GM18508 (cell line): ENCODE measurements around the gene ACP4.
"Not testable (repeated sequence)": the region's sequence is repeated elsewhere in the genome, so short reads cannot be mapped to it uniquely, and the experiment has no call there.

Experiments used
- ATAC-seq: cut with Tn5 transposase; IDR thresholded peaks from one replicate; pipeline ENCODE4 v1.9.1; 2021; ENCODE audit warnings: moderate number of reproducible peaks; ENCODE audit not compliant: insufficient read depth, unreplicated experiment

ACP4 gene

DNA sequence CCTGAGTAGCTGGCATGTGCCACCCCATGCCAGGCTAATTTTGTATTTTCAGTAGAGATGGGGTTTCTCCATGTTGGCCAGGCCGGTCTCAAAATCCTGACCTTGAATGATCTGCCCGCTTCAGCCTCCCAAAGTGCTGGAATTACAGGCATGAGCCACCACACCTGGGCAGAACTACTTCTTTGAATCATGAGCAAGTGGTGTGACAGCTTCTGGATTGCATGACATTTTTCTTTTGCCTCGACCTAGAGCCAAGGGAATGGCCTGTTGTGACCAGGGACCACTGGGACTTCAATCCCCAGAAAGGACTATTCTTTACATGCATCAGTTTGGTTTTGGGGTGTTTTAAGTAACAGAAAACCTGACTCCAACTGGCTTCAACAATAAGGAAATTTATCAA lies 17.3 kb upstream of the ACP4 start:
- ATAC-seq, result not testable (repeated sequence)

- ATAC-seq, result not testable (repeated sequence)
These were observed 16.8 kb upstream of the ACP4 start for GRCh38 chr19:50773454-50773853.

GRCh38 chr19:50776131-50776530 lies 14.1 kb upstream of the ACP4 start:
- ATAC-seq, result no peak

DNA sequence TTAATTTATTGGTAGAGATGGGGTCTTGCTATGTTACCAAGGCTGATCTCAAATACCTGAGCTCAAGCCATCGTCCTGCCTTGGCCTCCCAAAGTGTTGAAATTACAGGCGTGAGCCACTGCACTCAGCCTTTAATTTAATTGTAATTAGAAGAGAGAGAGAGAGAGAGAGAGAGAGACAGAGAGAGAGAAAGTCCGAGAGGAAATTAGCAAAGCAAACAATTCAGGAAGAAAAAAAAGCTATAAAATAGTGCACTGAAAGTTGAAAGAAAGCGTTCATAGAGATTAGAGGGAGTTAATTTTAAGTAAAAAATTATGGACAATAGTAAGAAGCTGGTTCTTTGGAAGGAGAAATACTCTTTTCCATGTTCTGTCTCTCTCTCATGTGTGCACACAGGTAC lies 13.0 kb upstream of the ACP4 start:
- ATAC-seq, result no peak

DNA sequence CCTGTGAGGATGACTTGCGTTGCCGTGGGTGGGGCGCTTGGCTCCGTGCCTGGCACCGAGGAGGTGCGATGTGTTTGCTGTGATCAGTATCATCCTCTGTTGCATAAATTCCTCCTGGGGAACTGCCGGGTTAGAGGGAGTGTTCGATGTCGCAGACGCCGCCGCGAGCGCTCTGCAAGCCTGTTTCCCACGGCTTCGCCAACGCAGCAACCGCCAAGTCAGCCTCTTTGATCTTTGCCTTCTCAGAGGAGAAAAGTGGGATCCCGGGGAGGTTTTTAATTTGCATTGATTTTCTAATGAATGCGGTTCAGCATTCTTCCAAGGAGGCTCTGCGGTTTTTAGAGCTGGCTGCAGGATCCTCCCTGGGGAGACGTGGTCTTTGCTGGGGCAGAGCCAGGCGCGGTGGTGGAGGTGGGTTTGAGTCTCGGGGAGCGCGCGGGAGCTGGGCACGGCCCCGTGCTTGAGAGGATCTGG lies 12.3 kb upstream of the ACP4 start:
- no peak for ATAC-seq

- ATAC-seq, result no peak
These were observed 11.2 kb upstream of the ACP4 start for GRCh38 chr19:50778906-50779430.

GRCh38 chr19:50779504-50780457 lies 10.4 kb upstream of the ACP4 start:
- ATAC-seq, result no peak

GRCh38 chr19:50780753-50781435 lies 9.3 kb upstream of the ACP4 start:
- no peak for ATAC-seq

DNA sequence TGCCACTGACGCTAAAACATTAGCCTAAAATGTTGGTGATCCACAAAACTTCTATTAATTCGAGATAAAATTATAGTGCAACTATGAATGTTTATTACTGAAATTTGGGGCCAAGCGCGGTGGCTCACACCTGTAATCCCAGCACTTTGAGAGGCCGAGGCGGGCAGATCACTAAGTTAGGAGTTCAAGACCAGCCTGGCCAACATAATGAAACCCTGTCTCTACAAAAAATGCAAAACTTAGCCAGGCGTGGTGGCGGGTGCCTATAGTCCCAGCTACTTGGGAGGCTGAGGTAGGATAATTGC lies 6.4 kb upstream of the ACP4 start:
- ATAC-seq, result not testable (repeated sequence)

- no peak for ATAC-seq
These were observed 5.5 kb upstream of the ACP4 start for GRCh38 chr19:50784710-50785109.

DNA sequence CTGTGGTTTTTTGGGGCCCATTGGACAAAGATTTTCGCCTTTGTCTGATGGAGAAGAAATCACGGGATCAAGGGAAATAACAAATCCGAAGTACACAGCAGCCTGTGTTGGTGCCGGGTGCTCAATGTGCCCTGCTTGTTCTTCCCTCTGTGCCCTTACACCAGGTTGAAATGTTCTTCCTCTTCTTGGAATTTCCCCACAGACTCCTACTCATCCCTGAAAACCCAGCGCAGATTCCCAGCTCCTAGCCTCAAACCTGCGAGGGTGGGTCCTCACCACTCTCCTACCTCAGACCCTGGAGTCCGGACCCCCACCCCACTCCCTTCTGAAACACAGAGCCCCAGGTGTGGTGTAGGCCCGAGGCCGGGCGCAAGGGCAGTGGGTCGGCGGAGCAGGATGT lies 4.9 kb upstream of the ACP4 start:
- ATAC-seq, result no peak

GRCh38 chr19:50790922-50791467 lies 780 bp downstream of the ACP4 start:
- no peak for ATAC-seq

GRCh38 chr19:50791594-50792271 lies 1.5 kb downstream of the ACP4 start:
- no peak for ATAC-seq

- no peak for ATAC-seq
These were observed 2.3 kb downstream of the ACP4 start for GRCh38 chr19:50792272-50793250.

DNA sequence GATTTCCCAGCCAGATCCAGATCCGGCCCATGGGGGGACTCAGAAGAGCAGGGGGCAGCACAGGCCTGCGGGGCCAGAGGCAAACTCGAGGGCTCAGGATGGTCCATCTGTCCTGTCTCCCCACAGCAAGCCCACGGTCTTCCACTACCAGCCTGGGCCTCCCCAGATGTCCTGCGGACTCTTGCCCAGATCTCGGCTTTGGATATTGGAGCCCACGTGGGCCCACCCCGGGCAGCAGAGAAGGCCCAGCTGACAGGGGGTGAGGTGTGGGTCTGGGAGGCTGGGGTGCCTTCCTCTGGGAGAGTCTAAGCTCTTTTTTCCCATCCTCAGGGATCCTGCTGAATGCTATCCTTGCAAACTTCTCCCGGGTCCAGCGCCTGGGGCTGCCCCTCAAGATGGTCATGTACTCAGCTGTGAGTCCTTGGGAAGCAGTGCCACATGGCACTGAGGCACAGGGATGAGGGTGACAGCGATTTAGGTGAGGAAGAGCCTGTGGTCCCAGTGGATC lies 3.4 kb downstream of the ACP4 start:
- ATAC-seq, result no peak

DNA sequence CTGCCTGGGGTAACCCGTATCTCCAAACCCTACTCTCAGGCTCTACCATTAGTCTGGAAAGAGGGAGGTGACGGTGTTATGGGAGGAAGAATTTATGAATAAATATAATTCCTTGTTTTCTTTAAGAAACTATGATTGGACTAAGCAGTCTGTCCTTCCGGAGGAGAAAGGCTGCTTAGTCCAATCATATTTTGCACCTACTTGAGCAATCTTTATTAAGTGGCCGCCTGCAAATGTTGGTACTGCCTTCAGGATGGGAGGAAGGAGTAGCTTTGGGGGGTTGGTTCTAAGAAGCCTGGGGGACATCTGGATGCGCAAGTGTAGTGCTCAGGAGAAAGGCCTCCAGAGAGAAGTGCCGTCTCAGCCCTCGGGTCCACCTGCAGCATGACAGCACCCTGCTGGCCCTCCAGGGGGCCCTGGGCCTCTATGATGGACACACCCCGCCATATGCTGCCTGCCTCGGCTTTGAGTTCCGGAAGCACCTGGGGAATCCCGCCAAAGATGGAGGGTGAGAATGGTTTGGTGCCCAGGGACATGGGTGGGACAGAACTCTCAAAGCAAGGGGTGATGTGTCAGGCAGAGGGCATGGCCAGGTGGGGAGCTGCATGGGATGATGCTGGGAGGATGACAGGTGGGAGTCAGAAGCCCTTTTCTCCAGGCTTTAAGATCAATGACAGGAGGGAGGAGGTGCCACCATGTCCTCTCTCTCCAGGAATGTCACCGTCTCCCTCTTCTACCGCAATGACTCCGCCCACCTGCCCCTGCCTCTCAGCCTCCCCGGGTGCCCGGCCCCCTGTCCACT lies 4.1 kb downstream of the ACP4 start:
- ATAC-seq, result no peak

DNA sequence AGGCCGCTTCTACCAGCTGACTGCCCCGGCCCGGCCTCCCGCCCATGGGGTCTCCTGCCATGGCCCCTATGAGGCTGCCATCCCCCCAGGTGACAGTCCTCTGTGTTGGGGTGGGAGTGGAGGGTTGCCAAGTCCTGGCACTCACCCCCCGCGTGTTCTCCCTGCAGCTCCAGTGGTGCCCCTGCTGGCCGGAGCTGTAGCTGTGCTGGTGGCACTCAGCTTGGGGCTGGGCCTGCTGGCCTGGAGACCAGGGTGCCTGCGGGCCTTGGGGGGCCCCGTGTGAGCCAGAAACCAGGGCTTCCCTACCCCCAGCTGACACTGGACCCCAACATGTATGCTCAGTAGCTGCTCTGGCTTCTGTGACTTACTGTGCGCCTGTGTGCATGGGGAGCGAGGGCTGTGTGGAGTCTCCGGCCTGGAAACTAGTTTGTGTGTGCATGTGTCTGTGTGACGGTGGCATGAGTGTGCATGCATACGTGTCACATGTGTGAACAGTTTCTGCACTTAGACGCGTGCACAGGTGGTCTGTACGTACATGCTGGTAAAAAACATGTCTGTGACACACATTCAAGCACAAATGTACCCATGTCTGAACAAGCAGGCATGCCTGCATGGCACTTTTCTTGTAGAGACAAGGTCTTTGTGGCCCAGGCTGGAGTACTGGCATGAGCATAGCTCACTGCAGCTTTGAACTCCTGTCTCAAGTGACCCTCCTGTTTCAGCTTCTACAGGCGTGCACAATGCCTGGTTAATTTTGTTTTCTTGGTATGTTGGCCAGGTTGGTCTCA lies 4.9 kb downstream of the ACP4 start:
- no peak for ATAC-seq

- ATAC-seq, result no peak
These were observed 5.5 kb downstream of the ACP4 start for GRCh38 chr19:50795664-50796073.
